GM23338 (cell line): ENCODE results near the gene NUBPL. TPM values are rescaled to one million over a fixed set of nuclear protein-coding genes. Genes with fewer than 3 reads are reported as not detected.

Experiments
- ATAC-seq: fragments of 200-7000 bp; cut with Tn5 transposase; 3 replicates; pipeline ENCODE4 v1.9.1; 2020
- DNase-seq: peaks from one replicate; pipeline ENCODE4 v3.0.0-alpha.2; 2015; ENCODE audit warnings: low spot score
- H2AFZ ChIP-seq: fragments of 200-600 bp; sonication (generic); 2 replicates; pipeline ENCODE4 v1.8.0; 2016; ENCODE audit warnings: antibody characterized with exemption, mild to moderate bottlenecking, moderate library complexity
- H3F3A ChIP-seq: fragments of 200-600 bp; sonication (generic); replicated peaks from 2 replicates; pipeline ENCODE4 v1.8.0; 2017; ENCODE audit warnings: antibody characterized with exemption, mixed run types, low read depth
- H3K27ac ChIP-seq: fragments of 200-600 bp; sonication (generic); 2 replicates; pipeline ENCODE4 v1.6.1; 2016; ENCODE audit warnings: low read depth
- H3K27me3 ChIP-seq: fragments of 200-600 bp; sonication (generic); 2 replicates; pipeline ENCODE4 v1.8.0; 2016; ENCODE audit warnings: mild to moderate bottlenecking, mixed run types, moderate library complexity; ENCODE audit not compliant: insufficient read depth
- H3K36me3 ChIP-seq: fragments of 200-600 bp; sonication (generic); 2 replicates; pipeline ENCODE4 v1.8.0; 2016; ENCODE audit warnings: mild to moderate bottlenecking; ENCODE audit not compliant: insufficient read depth
- H3K4me1 ChIP-seq: fragments of 200-600 bp; sonication (generic); 2 replicates; pipeline ENCODE4 v1.8.0; 2016; ENCODE audit warnings: mild to moderate bottlenecking, moderate library complexity; ENCODE audit not compliant: insufficient read depth
- H3K4me2 ChIP-seq: fragments of 200-600 bp; sonication (generic); 2 replicates; pipeline ENCODE4 v1.7.1; 2017; ENCODE audit warnings: mixed run types
- H3K4me3 ChIP-seq: fragments of 200-600 bp; sonication (generic); 2 replicates; pipeline ENCODE4 v1.6.1; 2016; ENCODE audit warnings: mixed run types
- H3K79me2 ChIP-seq: fragments of 200-600 bp; sonication (generic); replicated peaks from 2 replicates; pipeline ENCODE4 v1.8.0; 2017; ENCODE audit warnings: mild to moderate bottlenecking; ENCODE audit not compliant: insufficient read depth
- H3K9me2 ChIP-seq: fragments of 200-600 bp; sonication (generic); 2 replicates; pipeline ENCODE4 v1.8.0; 2017; ENCODE audit not compliant: insufficient read depth
- H4K20me1 ChIP-seq: fragments of 200-600 bp; sonication (generic); replicated peaks from 2 replicates; pipeline ENCODE4 v1.8.0; 2017; ENCODE audit warnings: mild to moderate bottlenecking; ENCODE audit not compliant: insufficient read depth
- H3K27ac Mint-ChIP-seq: 2 replicates; pipeline ENCODE4 v1.8.0; 2020; ENCODE audit warnings: inconsistent platforms, mild to moderate bottlenecking, moderate library complexity, mixed read lengths
- H3K27me3 Mint-ChIP-seq: 3 replicates; pipeline ENCODE4 v1.8.0; 2022; ENCODE audit warnings: low read depth, mild to moderate bottlenecking, moderate library complexity, mixed read lengths, inconsistent platforms; ENCODE audit not compliant: insufficient read depth, poor library complexity
- H3K36me3 Mint-ChIP-seq: 3 replicates; pipeline ENCODE4 v1.8.0; 2021; ENCODE audit warnings: low read depth, mild to moderate bottlenecking, inconsistent platforms, moderate library complexity, mixed read lengths
- H3K4me1 Mint-ChIP-seq: 3 replicates; pipeline ENCODE4 v1.8.0; 2020; ENCODE audit warnings: mild to moderate bottlenecking, inconsistent platforms, mixed read lengths
- H3K4me3 Mint-ChIP-seq: 3 replicates; pipeline ENCODE4 v1.8.0; 2021; ENCODE audit warnings: moderate library complexity, mild to moderate bottlenecking, inconsistent platforms, mixed read lengths
- H3K9me3 Mint-ChIP-seq: 3 replicates; pipeline ENCODE4 v1.8.0; 2020; ENCODE audit warnings: moderate library complexity, mild to moderate bottlenecking, inconsistent platforms, mixed read lengths
- CREB1 ChIP-seq: fragments of 250-450 bp; sonication (Bioruptor Pico); IDR thresholded peaks from 2 replicates; pipeline ENCODE4 v1.5.0; 2020; ENCODE audit warnings: low read depth, mild to moderate bottlenecking, moderate library complexity
- CTCF ChIP-seq, 2 experiments: fragments of 200-600 bp in 1 of 2; sonication (generic) in 1 of 2; conservative IDR thresholded peaks; 2 replicates each; pipeline versions ENCODE4 v1.5.1 to v1.6.1; 2016 to 2017; ENCODE audit warnings: antibody characterized with exemption in 2 of 2, low read depth in 2 of 2, mild to moderate bottlenecking in 2 of 2, moderate library complexity in 1 of 2
- EZH2phosphoT487 ChIP-seq: fragments of 200-600 bp; sonication (generic); IDR thresholded peaks from one replicate; pipeline ENCODE4 v1.8.1; 2018; ENCODE audit warnings: antibody characterized with exemption; ENCODE audit not compliant: unreplicated experiment
- JUNB ChIP-seq: IDR thresholded peaks from one replicate; pipeline ENCODE4 v1.6.1; 2016; ENCODE audit warnings: antibody characterized with exemption; ENCODE audit not compliant: unreplicated experiment
- NANOG ChIP-seq: IDR thresholded peaks from 2 replicates; pipeline ENCODE4 v1.6.1; 2016; ENCODE audit warnings: antibody characterized with exemption, borderline replicate concordance
- STAT1 ChIP-seq: IDR thresholded peaks from one replicate; pipeline ENCODE4 v1.6.1; 2016; ENCODE audit warnings: antibody characterized with exemption; ENCODE audit not compliant: unreplicated experiment
- ZNF114 ChIP-seq: fragments of 250-450 bp; sonication (Bioruptor Pico); IDR thresholded peaks from 2 replicates; pipeline ENCODE4 v1.5.0; 2020; ENCODE audit warnings: mild to moderate bottlenecking, moderate library complexity
- ZNF331 ChIP-seq: fragments of 250-450 bp; sonication (Bioruptor Pico); IDR thresholded peaks from 2 replicates; pipeline ENCODE4 v1.5.0; 2020; ENCODE audit warnings: low read depth, mild to moderate bottlenecking, moderate library complexity
- ZNF462 ChIP-seq: fragments of 250-450 bp; sonication (Bioruptor Pico); IDR thresholded peaks from 2 replicates; pipeline ENCODE4 v1.5.0; 2020; ENCODE audit warnings: mild to moderate bottlenecking, moderate library complexity
- polyA plus RNA-seq: library from polyadenylated mRNA; unstranded; fragments of >200 nt; fragmentation: Nextera tagmentation; extraction: Ambion mirVana; gene quantifications from 2 replicates; pipeline ENCODE4 v1.2.1, GENCODE V29; 2016
- total RNA-seq: library from RNA; depleted of rRNA; stranded (reverse); fragments of >200 nt; shearing (Covaris generic); gene quantifications from 2 replicates; pipeline ENCODE4 v1.2.3, GENCODE V29; 2014
- TF ChIP-seq, protein P1 (sequence below): IDR thresholded peaks from 2 replicates; pipeline ENCODE4 v1.6.1; 2016; ENCODE audit warnings: antibody characterized with exemption

Gene NUBPL
- total and polyA plus RNA-seq, 2 experiments from 2014 or later: 6.1 to 20.7 TPM

- TF ChIP-seq CTCF (conservative IDR thresholded peaks at IDR 0.05; ENCODE audit: low read depth in 2 of 2): peak; percentile 41 to 42
- TF ChIP-seq EZH2phosphoT487: no peak
- H3K27ac Mint-ChIP-seq: no peak overlapping the region
- no peak overlapping the region for H3K4me3 ChIP-seq
- H3F3A ChIP-seq: no peaks in the 10 kb centered on the region
- no peaks in the 10 kb centered on the region for H3K9me3 Mint-ChIP-seq
- peaks cover 5% of the 10 kb centered on the region for H3K4me1 Mint-ChIP-seq
- no peaks in the 10 kb centered on the region for H3K4me1 ChIP-seq
- H3K36me3 Mint-ChIP-seq: no peaks in the 10 kb centered on the region
- no peaks in the 10 kb centered on the region for H4K20me1 ChIP-seq
- H3K27me3 Mint-ChIP-seq: no peaks in the 10 kb centered on the region
- peak; percentile 57 for DNase-seq
- no peak overlapping the region for H2AFZ ChIP-seq
- ATAC-seq: peak; percentile 87
- H3K4me3 Mint-ChIP-seq: no peak overlapping the region
- H3K4me2 ChIP-seq: no peak overlapping the region
- H3K9me2 ChIP-seq: no peaks in the 10 kb centered on the region
- no peak overlapping the region for H3K27ac ChIP-seq
- H3K27me3 ChIP-seq: no peaks in the 10 kb centered on the region
- H3K36me3 ChIP-seq: no peaks in the 10 kb centered on the region
- no peaks in the 10 kb centered on the region for H3K79me2 ChIP-seq
Measured at GRCh38 chr14:31543969-31544799, 17.0 kb upstream of the NUBPL start.

DNA sequence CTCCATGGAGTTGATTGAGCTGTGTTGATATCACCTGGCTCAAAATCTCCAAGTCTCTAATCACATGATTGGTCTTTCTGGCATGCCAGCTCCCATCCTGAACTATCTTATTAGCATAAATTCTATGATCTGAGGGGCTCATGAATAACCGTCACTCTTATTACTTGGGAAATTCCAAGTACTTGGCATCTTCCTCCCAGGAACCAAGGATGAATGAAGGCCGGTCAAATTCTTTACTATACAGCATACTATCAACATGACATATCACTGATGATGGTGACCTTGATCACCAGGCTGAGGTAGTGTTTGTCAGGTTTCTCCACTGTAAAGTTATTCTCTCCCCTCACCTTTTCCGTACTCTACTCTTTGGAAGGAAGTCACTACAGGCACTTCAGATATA is 16.4 kb upstream of the NUBPL start:
- Mint-ChIP-seq H3K4me3 (no peak overlapping the region), H3K27me3 (peaks cover under 1% of the 10 kb centered on the region), H3K4me1 (peaks cover 5% of the 10 kb centered on the region), H3K27ac (no peak overlapping the region), H3K36me3 (no peaks in the 10 kb centered on the region), H3K9me3 (no peaks in the 10 kb centered on the region)
- Histone ChIP-seq H2AFZ (no peak overlapping the region), H3K4me3 (no peak overlapping the region), H3K4me1 (no peaks in the 10 kb centered on the region), H3K9me2 (no peaks in the 10 kb centered on the region), H3K27me3 (no peaks in the 10 kb centered on the region), H3K36me3 (no peaks in the 10 kb centered on the region), H4K20me1 (no peaks in the 10 kb centered on the region), H3K27ac (no peak overlapping the region), H3K4me2 (no peak overlapping the region), H3F3A (no peaks in the 10 kb centered on the region), H3K79me2 (no peaks in the 10 kb centered on the region)
- DNase-seq: peak; percentile 17
- no peak for ATAC-seq
- TF ChIP-seq ZNF114 (CRISPR knock-in tag) (no peak), NANOG (no peak), CTCF (conservative IDR thresholded peaks at IDR 0.05; ENCODE audit: low read depth in 2 of 2) (no peak), ZNF462 (CRISPR knock-in tag) (no peak), JUNB (no peak), ZNF331 (CRISPR knock-in tag) (no peak), CREB1 (no peak), STAT1 (no peak)
- TF ChIP-seq, protein P1, sequence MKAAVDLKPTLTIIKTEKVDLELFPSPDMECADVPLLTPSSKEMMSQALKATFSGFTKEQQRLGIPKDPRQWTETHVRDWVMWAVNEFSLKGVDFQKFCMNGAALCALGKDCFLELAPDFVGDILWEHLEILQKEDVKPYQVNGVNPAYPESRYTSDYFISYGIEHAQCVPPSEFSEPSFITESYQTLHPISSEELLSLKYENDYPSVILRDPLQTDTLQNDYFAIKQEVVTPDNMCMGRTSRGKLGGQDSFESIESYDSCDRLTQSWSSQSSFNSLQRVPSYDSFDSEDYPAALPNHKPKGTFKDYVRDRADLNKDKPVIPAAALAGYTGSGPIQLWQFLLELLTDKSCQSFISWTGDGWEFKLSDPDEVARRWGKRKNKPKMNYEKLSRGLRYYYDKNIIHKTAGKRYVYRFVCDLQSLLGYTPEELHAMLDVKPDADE: no peak
